Cardiac ventricle fibroblast (primary cell): ENCODE results near the gene KRTAP10-9. TPM values are rescaled to one million over a fixed set of nuclear protein-coding genes. Genes with fewer than 3 reads are reported as not detected.

Experiments
- total RNA-seq: library from RNA; depleted of rRNA; stranded (reverse); fragments of >200 nt; gene quantifications from 2 replicates; pipeline ENCODE4 v1.2.3, GENCODE V29; 2015

Gene KRTAP10-9, protein sequence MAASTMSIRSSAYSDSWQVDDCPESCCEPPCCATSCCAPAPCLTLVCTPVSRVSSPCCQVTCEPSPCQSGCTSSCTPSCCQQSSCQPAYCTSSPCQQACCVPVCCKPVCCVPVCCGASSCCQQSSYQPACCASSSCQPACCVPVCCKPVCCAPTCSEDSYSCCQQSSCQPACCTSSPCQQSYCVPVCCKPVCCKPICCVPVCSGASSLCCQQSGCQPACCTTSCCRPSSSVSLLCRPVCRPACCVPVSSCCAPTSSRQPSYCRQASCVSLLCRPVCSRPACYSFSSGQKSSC
- not detected in 2 replicates for total RNA-seq

GRCh38 chr21:44626673-44627143, at the start of gene KRTAP10-9:
Gene KRTAP10-9 (plus strand): TSS chr21:44627093. CDS start chr21:44627172, 79 bp downstream.

DNA sequence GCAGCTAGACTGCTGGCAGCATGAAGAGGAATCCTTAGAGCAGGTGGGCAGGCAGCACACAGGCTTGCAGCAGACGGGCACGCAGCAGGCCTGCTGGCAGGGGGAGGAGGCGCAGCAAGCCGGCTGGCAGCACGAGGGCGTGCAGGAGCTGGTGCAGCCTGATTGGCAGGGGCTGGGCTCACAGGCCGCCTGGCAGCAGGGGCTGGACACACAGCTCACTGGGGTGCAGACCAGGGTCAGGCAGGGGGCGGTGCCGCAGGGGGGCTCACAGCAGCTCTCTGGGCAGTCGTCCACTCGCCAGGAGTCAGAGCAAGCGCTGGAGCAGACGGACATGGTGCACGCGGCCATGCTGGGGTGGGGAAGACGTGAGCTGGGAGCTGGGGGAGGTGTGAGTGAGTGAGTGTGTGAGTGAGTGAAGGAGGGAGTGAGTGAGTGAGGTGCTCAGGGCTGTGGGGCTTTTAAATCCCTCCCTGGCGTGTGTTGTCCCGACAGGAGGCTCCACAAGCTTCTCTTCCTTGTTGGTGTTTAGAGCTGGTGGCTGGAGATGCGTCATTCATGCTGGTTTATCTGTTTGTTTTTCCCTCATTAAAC, 46.6 kb upstream of the KRTAP10-9 start, which contains the start of gene KRTAP10-5:
TSS of gene KRTAP10-5 (minus strand) at position 374 of the 591 bp plus-strand sequence. CDS start at position 348, 26 bp downstream.

GRCh38 chr21:44592446-44593311, 34.2 kb upstream of the KRTAP10-9 start, which contains the start of gene KRTAP10-6:
Gene KRTAP10-6 (minus strand): TSS chr21:44592505. CDS start chr21:44592484, 21 bp downstream.

DNA sequence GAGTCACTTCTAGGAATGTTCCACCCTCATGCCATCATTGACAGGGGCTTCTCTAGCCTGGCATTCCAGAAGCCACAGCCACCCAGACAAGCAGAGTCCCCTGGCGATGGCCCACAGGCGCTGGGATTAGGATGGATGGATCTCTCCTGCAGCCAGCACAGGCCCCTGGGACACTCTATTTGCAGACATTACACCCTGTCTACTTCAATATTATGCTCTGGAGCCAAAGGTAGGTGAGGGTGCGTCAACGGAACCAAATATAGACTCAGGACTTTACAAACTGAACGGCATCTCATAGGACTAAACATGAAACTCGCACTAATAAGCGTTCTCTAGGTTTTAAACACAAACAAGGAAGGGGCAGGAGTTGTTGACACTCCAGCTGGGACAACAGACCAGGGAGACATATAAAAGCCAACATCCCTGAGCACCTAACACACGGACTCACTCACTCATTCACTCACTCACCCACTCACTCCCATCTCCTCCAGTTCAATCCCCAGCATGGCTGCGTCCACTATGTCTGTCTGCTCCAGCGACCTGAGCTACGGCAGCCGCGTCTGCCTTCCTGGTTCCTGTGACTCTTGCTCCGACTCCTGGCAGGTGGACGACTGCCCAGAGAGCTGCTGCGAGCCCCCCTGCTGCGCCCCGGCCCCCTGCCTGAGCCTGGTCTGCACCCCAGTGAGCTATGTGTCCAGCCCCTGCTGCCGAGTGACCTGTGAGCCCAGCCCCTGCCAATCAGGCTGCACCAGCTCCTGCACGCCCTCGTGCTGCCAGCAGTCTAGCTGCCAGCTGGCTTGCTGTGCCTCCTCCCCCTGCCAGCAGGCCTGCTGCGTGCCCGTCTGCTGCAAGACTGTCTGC, 26.5 kb upstream of the KRTAP10-9 start, which contains the start of gene KRTAP10-7:
TSS of gene KRTAP10-7 (plus strand) at position 480 of the 861 bp plus-strand sequence. CDS start at position 505, 25 bp downstream.

GRCh38 chr21:44612029-44612486, 14.8 kb upstream of the KRTAP10-9 start, which contains the start of gene KRTAP10-8:
Gene KRTAP10-8 (plus strand): TSS chr21:44612079. CDS start chr21:44612101, 22 bp downstream.

GRCh38 chr21:44637018-44637850, 10.3 kb downstream of the KRTAP10-9 start, which contains the start of gene KRTAP10-10:
Gene KRTAP10-10 (plus strand): TSS chr21:44637356. CDS start chr21:44637418, 62 bp downstream.

DNA sequence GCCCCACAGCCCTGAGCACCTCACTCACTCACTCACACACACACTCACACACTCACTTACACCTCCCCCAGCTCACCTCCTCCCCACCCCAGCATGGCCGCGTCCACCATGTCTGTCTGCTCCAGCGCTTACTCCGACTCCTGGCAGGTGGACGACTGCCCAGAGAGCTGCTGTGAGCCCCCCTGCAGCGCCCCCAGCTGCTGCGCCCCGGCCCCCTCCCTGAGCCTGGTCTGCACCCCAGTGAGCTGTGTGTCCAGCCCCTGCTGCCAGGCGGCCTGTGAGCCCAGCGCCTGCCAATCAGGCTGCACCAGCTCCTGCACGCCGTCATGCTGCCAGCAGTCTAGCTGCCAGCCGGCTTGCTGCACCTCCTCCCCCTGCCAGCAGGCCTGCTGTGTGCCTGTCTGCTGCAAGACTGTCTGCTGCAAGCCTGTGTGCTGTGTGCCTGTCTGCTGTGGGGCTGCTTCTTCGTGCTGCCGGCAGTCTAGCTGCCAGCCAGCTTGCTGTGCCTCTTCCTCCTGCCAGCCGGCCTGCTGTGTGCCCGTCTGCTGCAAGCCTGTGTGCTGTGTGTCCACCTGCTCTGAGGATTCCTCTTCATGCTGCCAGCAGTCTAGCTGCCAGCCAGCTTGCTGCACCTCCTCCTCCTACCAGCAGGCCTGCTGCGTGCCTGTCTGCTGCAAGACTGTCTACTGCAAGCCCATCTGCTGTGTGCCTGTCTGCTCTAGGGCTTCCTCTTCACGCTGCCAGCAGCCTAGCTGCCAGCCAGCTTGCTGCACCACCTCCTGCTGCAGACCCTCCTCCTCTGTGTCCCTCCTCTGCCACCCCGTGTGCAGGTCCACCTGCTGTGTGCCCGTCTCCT, 19.7 kb downstream of the KRTAP10-9 start, which contains the start of gene KRTAP10-11:
TSS of gene KRTAP10-11 (plus strand) at position 49 of the 856 bp plus-strand sequence. CDS start at position 94, 45 bp downstream.

DNA sequence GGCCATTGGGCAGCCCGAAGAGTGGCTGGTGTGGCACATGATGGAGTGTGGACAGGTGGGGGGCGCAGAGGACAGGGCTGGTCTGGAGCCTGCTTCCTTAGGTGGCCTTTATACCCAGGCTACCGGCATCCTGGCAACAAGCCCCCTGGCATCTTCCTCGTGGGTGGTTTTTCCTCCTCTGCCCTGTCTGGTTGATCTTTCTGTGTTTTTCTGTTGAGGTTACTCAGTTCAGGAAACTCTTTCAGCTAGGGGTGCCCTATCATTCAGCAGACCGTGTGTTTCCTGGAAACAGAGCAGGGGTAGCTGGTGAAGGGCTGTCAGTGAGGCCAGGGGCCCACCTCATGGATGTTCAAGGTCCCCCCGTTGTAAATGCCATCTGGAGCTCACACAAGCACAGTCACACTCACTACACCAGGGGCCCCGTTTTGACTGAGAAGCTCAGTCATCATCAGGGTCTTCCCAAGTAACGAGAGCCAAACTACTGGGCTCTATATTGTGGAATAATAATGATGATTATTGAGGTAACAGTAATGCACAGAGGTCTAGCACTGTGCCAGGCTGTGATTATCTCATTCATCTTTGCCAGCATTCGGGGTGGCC, 27.8 kb downstream of the KRTAP10-9 start, which contains the start of gene KRTAP12-4:
TSS of gene KRTAP12-4 (minus strand) at position 84 of the 600 bp plus-strand sequence. CDS start at position 39, 45 bp downstream.

DNA sequence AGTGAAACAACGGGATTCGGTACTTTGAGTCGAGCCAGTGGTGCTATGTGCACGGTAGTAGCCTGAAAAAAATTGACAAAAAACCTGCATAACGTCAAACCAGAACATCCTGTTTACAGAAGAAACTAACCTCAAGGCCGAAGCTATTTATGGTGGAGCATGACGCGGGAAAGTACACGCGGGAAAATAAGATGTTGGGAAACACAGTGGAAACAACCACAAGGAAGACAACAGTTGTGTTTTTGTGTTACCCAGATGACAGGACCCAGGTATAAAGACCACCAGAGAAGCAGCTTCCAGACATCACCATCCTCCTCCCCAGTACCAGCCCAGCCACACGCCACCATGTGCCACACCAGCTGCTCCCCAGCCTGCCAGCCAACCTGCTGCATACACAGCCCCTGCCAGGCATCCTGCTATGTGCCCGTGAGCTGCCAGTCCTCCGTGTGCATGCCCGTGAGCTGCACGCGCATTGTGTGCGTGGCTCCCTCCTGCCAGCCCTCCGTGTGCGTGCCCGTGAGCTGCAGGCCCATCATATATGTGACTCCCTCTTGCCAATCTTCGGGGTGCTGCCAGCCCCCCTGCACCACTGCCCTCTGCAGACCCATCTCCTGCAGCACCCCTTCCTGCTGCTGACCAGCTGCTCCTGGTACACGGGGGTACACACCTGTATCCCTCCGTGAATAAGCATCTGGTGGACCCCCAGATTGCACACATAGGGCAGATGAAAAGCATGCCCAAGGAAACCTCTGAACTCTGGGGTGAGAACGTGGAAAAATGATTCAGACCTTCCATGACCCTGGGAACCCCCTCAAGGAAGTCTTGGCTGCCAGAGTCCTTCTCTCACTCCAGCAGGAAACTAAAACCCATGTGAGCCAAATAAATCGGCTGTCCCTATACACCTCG, 31.0 kb downstream of the KRTAP10-9 start, which contains the start of gene KRTAP12-3:
TSS of gene KRTAP12-3 (plus strand) at position 298 of the 906 bp plus-strand sequence. CDS start at position 346, 48 bp downstream.

DNA sequence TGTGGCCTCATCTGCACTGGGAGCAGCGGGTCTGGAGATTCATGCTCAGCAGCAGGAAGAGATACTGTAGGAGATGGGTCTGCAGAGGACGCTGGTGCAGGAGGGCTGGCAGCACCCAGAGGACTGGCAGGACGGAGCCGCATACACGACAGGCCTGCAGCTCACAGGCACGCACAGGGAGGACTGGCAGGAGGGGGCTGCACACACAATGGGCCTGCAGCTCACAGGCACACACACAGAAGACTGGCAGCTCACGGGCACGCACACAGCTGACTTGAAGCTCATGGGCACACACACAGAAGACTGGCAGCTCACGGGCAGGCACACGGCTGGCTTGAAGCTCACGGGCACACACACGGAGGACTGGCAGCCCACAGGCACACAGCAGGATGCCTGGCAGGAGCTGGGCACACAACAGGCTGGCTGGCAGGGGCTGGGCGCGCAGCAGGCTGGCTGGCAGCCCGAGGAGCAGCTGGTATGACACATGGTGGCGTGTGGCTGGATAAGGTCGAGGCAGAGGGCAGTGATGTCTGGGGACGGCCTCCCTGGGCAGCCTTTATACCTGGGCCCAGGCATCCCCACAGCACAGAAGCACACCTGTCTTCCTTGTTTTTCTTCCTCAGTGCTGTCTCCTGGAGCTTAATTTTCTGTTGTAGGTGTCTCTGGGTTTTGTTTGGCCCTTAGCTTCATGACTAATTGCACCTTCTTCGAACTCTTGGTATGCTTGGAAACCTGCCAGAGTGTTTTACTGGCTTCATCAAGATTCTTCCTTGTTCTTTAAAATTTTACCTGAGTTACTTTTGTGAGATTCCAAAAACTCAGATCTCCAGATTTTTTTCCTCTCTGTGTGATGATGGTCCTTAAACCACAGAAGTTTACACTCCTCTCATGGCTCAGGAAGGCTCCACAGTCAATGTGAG, 39.8 kb downstream of the KRTAP10-9 start, which contains the start of gene KRTAP12-2:
TSS of gene KRTAP12-2 (minus strand) at position 527 of the 920 bp plus-strand sequence. CDS start at position 486, 41 bp downstream.

Other genes with a start within 250 kb of the KRTAP10-9 start
- gene LRRC3, start 171.6 kb upstream of the KRTAP10-9 start, total RNA-seq: 3.2 and 4.2 TPM in 2 replicates
- gene KRTAP10-1, start 86.9 kb upstream of the KRTAP10-9 start, total RNA-seq: not detected in 2 replicates
- not detected in 2 replicates for gene KRTAP10-2, start 75.6 kb upstream of the KRTAP10-9 start, total RNA-seq
- not detected in 2 replicates for gene KRTAP10-3, start 68.3 kb upstream of the KRTAP10-9 start, total RNA-seq
- gene KRTAP10-4, start 53.4 kb upstream of the KRTAP10-9 start, total RNA-seq: not detected in 2 replicates
- not detected in 2 replicates for gene KRTAP10-5, start 46.5 kb upstream of the KRTAP10-9 start, total RNA-seq
- gene KRTAP10-6, start 34.6 kb upstream of the KRTAP10-9 start, total RNA-seq: not detected in 2 replicates
- not detected in 2 replicates for gene KRTAP10-7, start 26.5 kb upstream of the KRTAP10-9 start, total RNA-seq
- not detected in 2 replicates for gene KRTAP10-8, start 15.0 kb upstream of the KRTAP10-9 start, total RNA-seq
- not detected in 2 replicates for gene KRTAP10-10, start 10.3 kb downstream of the KRTAP10-9 start, total RNA-seq
- not detected in 2 replicates for gene KRTAP10-11, start 19.3 kb downstream of the KRTAP10-9 start, total RNA-seq
- not detected in 2 replicates for gene KRTAP12-4, start 27.6 kb downstream of the KRTAP10-9 start, total RNA-seq
- gene KRTAP12-3, start 30.8 kb downstream of the KRTAP10-9 start, total RNA-seq: not detected in 2 replicates
- not detected in 2 replicates for gene KRTAP12-2, start 39.8 kb downstream of the KRTAP10-9 start, total RNA-seq
- gene KRTAP12-1, start 55.1 kb downstream of the KRTAP10-9 start, total RNA-seq: not detected in 2 replicates
- gene KRTAP10-12, start 70.1 kb downstream of the KRTAP10-9 start, total RNA-seq: not detected in 2 replicates
- not detected in 2 replicates for gene TSPEAR, start 84.5 kb downstream of the KRTAP10-9 start, total RNA-seq
- 22.3 and 30.2 TPM in 2 replicates for gene UBE2G2, start 174.7 kb downstream of the KRTAP10-9 start, total RNA-seq
- 66.7 and 80.6 TPM in 2 replicates for gene SUMO3, start 191.0 kb downstream of the KRTAP10-9 start, total RNA-seq
- 186 and 220 TPM in 2 replicates for gene PTTG1IP, start 246.6 kb downstream of the KRTAP10-9 start, total RNA-seq